Activated CD8-positive, alpha-beta memory T cell treated with anti-CD3 and anti-CD28 coated beads for 4 hours (primary cell): ENCODE measurements around the gene TSGA10IP.
"Not testable (repeated sequence)": the region's sequence is repeated elsewhere in the genome, so short reads cannot be mapped to it uniquely, and the experiment has no call there.

Source experiments
- DNase-seq, 2 donors: peaks; one replicate each; pipeline ENCODE4 v3.0.0-alpha.2; 2020; ENCODE audit warnings: low read depth in 2 of 2

The TSGA10IP gene

GRCh38 chr11:65946655-65947054 lies 1.4 kb downstream of the TSGA10IP start:
- no peak for DNase-seq

GRCh38 chr11:65947133-65947532 lies 1.9 kb downstream of the TSGA10IP start:
- no peak for DNase-seq

DNA sequence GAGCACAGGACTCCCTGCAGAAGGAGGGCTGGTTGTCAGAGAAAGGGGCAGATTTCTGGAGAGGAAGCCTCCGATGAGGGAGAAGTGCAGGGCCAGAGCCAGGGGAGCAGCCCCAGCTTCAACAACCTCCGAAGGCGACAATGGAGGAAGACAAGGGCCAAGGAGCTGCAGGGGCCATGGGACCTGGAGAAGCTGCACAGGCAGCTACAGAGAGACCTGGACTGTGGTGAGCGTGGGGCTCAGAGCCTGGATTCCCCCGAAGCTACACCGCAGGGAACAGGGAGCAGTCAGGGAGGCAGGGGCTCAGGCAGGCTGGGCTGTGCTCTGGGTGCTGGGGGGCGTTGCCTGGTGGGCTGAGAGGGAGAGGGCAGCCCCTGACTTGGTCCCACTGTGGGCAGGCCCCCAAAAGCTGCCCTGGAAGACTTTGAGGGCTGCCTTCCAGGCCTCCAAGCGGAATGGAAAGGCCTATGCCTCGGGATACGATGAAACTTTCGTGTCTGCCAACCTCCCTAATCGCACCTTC lies 2.4 kb downstream of the TSGA10IP start:
- no peak for DNase-seq

DNA sequence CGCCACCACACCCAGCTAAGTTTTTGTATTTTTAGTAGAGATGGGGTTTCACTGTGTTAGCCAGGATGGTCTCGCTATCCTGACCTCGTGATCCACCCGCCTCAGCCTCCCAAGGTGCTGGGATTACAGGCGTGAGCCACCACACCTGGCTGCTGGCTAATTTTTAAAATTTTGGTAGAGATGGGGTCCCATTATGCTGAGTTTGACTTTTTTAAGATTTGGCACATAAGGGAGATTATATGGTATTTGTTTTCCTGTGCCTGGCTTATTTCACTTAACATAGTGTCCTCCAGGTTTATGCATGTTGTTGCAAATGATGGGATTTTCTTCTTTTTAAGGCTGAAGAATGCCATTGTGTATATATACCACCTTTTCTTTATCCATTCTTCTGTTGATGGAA lies 5.4 kb downstream of the TSGA10IP start:
- DNase-seq = not testable (repeated sequence)

- DNase-seq = not testable (repeated sequence)
These were observed 6.4 kb downstream of the TSGA10IP start for GRCh38 chr11:65951641-65952040.

DNA sequence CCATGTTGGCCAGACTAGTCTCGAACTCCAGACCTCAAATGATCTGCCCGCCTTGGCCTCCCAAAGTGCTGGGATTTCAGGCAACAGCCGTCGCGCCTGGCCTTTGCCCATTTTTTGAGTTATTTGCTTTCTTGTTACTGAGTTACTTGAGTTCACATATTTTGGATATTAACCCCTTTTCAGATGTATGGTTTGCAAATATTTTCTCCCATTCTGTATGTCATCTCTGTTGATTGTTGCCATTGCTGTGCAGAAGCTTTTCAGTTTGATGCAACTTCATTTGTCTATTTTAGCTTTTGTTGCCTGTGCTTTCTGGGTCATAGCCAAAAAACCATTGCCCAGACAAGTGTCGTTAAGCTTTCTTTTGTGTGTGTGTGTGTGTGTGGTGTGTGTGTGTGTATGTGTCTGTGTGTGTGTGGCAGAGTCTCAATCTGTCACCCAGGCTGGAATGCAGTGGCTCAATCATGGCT lies 6.8 kb downstream of the TSGA10IP start:
- no peak for DNase-seq

DNA sequence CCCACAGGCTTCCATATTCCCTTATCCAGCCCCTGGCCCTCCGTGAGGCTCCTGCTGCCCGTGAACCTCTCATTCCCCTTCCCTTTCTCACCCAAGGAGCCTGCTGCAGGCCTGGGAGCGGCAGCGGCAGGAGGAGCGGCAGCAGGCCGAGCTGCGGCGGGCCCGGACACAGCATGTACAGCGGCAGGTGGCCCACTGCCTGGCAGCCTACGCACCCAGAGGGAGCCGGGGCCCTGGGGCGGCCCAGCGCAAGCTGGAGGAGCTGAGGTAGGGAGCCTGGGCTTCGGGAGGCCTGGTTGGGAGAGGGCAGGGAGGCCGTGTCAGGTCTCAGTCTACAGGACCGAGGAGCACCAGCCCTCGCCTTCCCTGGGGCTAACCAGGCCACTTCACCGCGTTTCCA lies 8.2 kb downstream of the TSGA10IP start:
- DNase-seq = no peak

GRCh38 chr11:65954771-65955170 lies 9.5 kb downstream of the TSGA10IP start:
- DNase-seq = no peak

DNA sequence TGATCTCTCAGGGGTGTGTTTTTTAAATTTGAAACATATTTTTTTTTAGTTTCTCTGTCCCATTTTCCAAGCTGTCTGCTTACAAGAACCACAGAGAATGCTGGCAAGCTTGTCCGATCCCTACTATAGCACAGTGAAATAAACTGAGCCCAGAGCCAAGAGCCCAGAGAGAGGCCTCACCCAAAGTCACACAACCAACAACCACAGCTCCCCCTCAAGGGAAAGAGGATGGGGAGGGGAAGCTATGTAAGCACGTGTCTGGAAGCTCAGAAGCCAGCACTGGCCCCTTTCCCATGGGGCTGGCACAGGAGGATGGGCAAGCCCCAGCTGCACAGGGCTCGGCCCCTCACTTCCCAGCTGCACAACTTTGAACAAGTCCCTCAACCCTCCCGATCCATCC lies 13.0 kb downstream of the TSGA10IP start:
- no peak for DNase-seq

GRCh38 chr11:65958774-65959420 lies 13.6 kb downstream of the TSGA10IP start:
- no peak for DNase-seq

DNA sequence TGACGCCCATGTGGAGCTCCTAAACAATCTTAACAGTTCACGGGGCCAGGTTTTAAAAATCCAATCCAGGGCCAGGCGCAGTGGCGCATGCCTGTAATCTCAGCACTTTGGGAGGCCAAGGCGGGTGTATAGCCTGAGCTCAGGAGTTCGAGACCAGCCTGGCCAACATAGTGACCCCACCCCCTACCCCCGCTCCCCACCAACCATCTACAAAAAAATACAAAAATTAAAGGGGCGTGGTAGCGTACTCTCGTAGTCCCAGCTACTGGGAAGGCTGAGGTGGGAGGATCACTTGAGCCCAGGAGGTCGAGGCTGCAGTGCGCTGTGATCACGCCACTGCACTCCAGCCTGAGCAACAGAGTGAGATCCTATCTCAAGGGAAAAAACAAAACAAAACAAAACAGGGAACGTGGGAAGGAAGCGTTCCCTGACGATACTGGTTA lies 15.6 kb downstream of the TSGA10IP start:
- DNase-seq = no peak

- DNase-seq = peak; percentile 91 to 95
These were observed 16.2 kb downstream of the TSGA10IP start, which contains the start of gene SART1 for GRCh38 chr11:65961267-65962140. Gene SART1 (plus strand): TSS chr11:65961734. CDS start chr11:65961781, 47 bp downstream.

GRCh38 chr11:65962141-65962564 lies 16.9 kb downstream of the TSGA10IP start:
- peak in 1 of 2 donors; percentile 19 for DNase-seq

GRCh38 chr11:65964906-65965305 lies 19.6 kb downstream of the TSGA10IP start:
- DNase-seq = no peak

GRCh38 chr11:65965986-65966762 lies 20.9 kb downstream of the TSGA10IP start:
- no peak for DNase-seq

DNA sequence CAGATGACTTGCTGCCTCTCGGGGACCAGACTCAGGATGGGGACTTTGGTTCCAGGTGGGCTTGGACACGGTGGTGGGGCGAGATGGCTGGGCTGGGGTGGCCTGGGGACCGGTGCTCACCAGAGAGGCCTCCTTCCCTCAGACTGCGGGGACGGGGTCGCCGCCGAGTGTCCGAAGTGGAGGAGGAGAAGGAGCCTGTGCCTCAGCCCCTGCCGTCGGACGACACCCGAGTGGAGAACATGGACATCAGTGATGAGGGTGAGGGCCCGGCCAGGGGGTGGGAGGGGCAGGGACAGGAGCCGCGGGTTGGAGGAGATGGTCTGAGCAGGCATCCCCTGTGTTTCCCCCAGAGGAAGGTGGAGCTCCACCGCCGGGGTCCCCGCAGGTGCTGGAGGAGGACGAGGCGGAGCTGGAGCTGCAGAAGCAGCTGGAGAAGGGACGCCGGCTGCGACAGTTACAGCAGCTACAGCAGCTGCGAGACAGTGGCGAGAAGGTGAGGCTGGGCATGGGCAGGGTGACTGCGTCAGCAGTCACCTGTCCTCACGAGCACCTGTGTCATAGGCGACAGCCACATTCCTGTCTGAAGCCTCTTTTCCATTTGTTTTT lies 22.2 kb downstream of the TSGA10IP start:
- DNase-seq = no peak

- DNase-seq = no peak
These were observed 23.6 kb downstream of the TSGA10IP start for GRCh38 chr11:65968600-65969482.

DNA sequence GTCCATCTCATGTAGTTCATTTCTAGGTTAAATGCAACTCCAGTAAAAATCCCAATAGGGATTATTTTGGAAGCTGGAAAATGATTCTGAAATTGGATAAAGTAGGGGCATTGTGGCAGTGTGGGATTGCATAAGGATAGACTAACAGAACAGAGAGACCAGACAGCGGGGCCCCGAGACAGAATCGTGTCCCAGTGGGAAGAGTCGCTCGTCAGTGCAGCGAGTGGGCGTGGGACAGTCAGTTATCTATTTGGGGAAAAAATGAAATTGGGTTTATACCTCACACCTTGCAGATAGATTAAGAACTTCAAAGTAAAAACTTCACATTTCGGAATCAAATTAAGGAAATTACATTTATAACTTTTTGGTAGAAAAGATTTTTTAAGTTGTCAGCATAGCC lies 26.8 kb downstream of the TSGA10IP start:
- no peak for DNase-seq

GRCh38 chr11:65973439-65974110 lies 28.3 kb downstream of the TSGA10IP start:
- no peak for DNase-seq

DNA sequence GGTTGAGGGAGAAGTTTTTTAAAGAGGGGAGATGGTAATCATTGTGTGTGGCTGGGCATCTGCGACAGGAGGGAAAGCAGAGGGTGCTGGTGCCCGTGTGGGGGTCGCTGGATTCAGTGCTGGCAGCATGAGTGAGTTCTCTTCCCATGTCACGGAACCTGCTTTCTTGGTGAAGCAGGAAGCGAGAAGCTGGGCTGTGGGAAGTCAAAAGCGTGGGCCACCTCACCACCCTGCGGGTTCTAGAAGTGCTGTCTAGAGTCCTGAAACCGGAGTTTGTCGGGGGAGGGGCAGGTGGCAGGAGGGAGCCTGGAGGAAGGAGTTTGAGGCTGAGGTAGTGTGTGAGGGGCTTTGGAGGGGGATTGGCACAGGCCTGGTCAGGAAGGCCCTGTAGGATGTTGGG lies 30.5 kb downstream of the TSGA10IP start:
- DNase-seq = no peak
